HEK293 (cell line): ENCODE data around the gene DYRK2.

Experiments used
- GLI2 ChIP-seq: fragments of 450-650 bp; formaldehyde crosslinking; IDR thresholded peaks from 2 replicates; pipeline ENCODE4; 2017; ENCODE audit warnings: missing biosample characterization, missing genetic modification characterization, low read depth, borderline replicate concordance
- KLF1 ChIP-seq: fragments of 450-650 bp; formaldehyde crosslinking; IDR thresholded peaks from 2 replicates; pipeline ENCODE4 v1.5.1; 2016; ENCODE audit warnings: missing biosample characterization, missing genetic modification characterization
- KLF16 ChIP-seq: fragments of 450-650 bp; formaldehyde crosslinking; IDR thresholded peaks from 2 replicates; pipeline ENCODE4 v1.5.1; 2017; ENCODE audit warnings: missing biosample characterization, missing genetic modification characterization
- ZEB2 ChIP-seq: fragments of 450-650 bp; formaldehyde crosslinking; IDR thresholded peaks from 2 replicates; pipeline ENCODE4 v1.5.1; 2016; ENCODE audit warnings: missing biosample characterization, missing genetic modification characterization
- ZNF112 ChIP-seq: fragments of 450-650 bp; formaldehyde crosslinking; IDR thresholded peaks from 2 replicates; pipeline ENCODE4 v1.5.0; 2017; ENCODE audit warnings: missing biosample characterization, missing genetic modification characterization
- ZNF132 ChIP-seq: fragments of 450-650 bp; formaldehyde crosslinking; IDR thresholded peaks from 2 replicates; pipeline ENCODE4 v1.5.1; 2017; ENCODE audit warnings: missing biosample characterization, missing genetic modification characterization, borderline replicate concordance
- ZNF155 ChIP-seq: fragments of 450-650 bp; formaldehyde crosslinking; IDR thresholded peaks from 2 replicates; pipeline ENCODE4 v1.5.1; 2016; ENCODE audit warnings: missing biosample characterization, missing genetic modification characterization
- ZNF157 ChIP-seq: fragments of 450-650 bp; formaldehyde crosslinking; IDR thresholded peaks from 2 replicates; pipeline ENCODE4 v1.5.1; 2016; ENCODE audit warnings: missing biosample characterization, missing genetic modification characterization
- ZNF292 ChIP-seq: fragments of 450-650 bp; formaldehyde crosslinking; IDR thresholded peaks from 2 replicates; pipeline ENCODE4 v1.5.1; 2016; ENCODE audit warnings: low read depth, missing biosample characterization, missing genetic modification characterization, borderline replicate concordance
- ZNF311 ChIP-seq: fragments of 450-650 bp; formaldehyde crosslinking; IDR thresholded peaks from 2 replicates; pipeline ENCODE4 v1.5.1; 2017; ENCODE audit warnings: missing biosample characterization, missing genetic modification characterization, borderline replicate concordance
- ZNF341 ChIP-seq: fragments of 450-650 bp; formaldehyde crosslinking; IDR thresholded peaks from 2 replicates; pipeline ENCODE4; 2016; ENCODE audit warnings: low read depth, missing biosample characterization, missing genetic modification characterization
- ZNF530 ChIP-seq: fragments of 450-650 bp; formaldehyde crosslinking; IDR thresholded peaks from 2 replicates; pipeline ENCODE4 v1.5.1; 2016; ENCODE audit warnings: low read depth, missing biosample characterization, missing genetic modification characterization
- ZNF558 ChIP-seq: fragments of 450-650 bp; formaldehyde crosslinking; IDR thresholded peaks from 2 replicates; pipeline ENCODE4 v1.5.1; 2016; ENCODE audit warnings: missing biosample characterization, missing genetic modification characterization
- ZNF561 ChIP-seq: fragments of 450-650 bp; IDR thresholded peaks from 2 replicates; pipeline ENCODE4 v1.5.1; 2018; ENCODE audit warnings: missing biosample characterization, missing genetic modification characterization, borderline replicate concordance
- ZNF585B ChIP-seq: fragments of 450-650 bp; formaldehyde crosslinking; IDR thresholded peaks from 2 replicates; pipeline ENCODE4 v1.5.1; 2016; ENCODE audit warnings: missing biosample characterization, missing genetic modification characterization
- ZNF677 ChIP-seq: fragments of 450-650 bp; IDR thresholded peaks from 2 replicates; pipeline ENCODE4 v1.5.0; 2018; ENCODE audit warnings: missing biosample characterization, mild to moderate bottlenecking, missing genetic modification characterization, moderate library complexity
- ZNF792 ChIP-seq: fragments of 450-650 bp; formaldehyde crosslinking; IDR thresholded peaks from 2 replicates; pipeline ENCODE4 v1.5.1; 2016; ENCODE audit warnings: missing biosample characterization, missing genetic modification characterization
- TF ChIP-seq, protein P1 (sequence below): fragments of 450-650 bp; formaldehyde crosslinking; IDR thresholded peaks from 2 replicates; pipeline ENCODE4 v1.5.1; 2017; ENCODE audit warnings: missing biosample characterization, missing genetic modification characterization
- TF ChIP-seq, protein P2 (sequence below): fragments of 450-650 bp; formaldehyde crosslinking; IDR thresholded peaks from 2 replicates; pipeline ENCODE4 v1.5.1; 2016; ENCODE audit warnings: missing biosample characterization, missing genetic modification characterization
- TF ChIP-seq, protein P3 (sequence below): IDR thresholded peaks from 2 replicates; pipeline ENCODE4 v1.6.1; 2011; ENCODE audit warnings: mild to moderate bottlenecking, low read depth, low read length, borderline replicate concordance
- TF ChIP-seq, protein P4 (sequence below): fragments of 450-650 bp; formaldehyde crosslinking; IDR thresholded peaks from 2 replicates; pipeline ENCODE4 v1.5.1; 2016; ENCODE audit warnings: missing biosample characterization, missing genetic modification characterization
- TF ChIP-seq, protein P5 (sequence below): fragments of 450-650 bp; formaldehyde crosslinking; IDR thresholded peaks from 2 replicates; pipeline ENCODE4 v1.5.1; 2017; ENCODE audit warnings: missing biosample characterization, missing genetic modification characterization

Gene DYRK2

DNA sequence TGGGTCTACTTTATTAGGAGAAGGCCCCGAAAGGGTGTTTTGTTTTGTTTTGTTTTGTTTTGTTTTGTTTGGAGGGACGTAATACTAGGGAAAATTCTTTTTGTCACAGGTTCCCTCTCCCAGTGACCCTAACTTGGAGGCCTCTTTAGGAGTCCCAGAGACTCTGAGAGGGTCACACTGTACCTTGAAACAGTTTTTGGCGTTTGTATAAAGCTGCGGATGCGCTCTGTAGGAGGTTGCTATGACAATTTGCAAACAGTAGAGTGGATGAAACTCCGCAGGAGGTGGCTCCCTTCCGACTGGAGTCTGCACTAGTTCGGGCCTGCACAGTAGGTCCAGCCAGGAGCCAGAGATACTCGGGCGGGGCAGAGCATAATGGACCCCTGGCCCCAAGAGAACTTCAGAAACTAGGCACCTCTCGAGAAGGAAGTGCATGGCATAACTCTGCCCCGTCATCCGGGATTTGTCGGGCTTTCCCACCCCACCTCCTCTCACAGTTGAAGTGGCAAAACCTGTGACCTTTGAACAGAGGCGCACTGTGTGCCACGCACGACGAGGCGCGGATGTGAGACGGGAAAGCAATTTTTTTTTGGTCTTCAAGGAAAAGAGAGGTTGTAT, 1.3 kb upstream of the DYRK2 start (continued):
- TF ChIP-seq ZNF558 (tag by site-specific recombination) (no peak), ZNF155 (tag by site-specific recombination) (no peak), ZNF677 (no peak), ZNF341 (tag by site-specific recombination) (no peak), ZNF585B (tag by site-specific recombination) (no peak), ZNF530 (no peak), ZNF561 (tag by site-specific recombination) (no peak), ZEB2 (no peak), ZNF112 (tag by site-specific recombination) (no peak), ZNF132 (tag by site-specific recombination) (no peak), ZNF792 (no peak), ZNF292 (tag by site-specific recombination) (no peak), ZNF311 (tag by site-specific recombination) (no peak), KLF16 (tag by site-specific recombination) (no peak), KLF1 (tag by site-specific recombination) (no peak), GLI2 (no peak), ZNF157 (tag by site-specific recombination) (no peak)
- TF ChIP-seq, protein P1, sequence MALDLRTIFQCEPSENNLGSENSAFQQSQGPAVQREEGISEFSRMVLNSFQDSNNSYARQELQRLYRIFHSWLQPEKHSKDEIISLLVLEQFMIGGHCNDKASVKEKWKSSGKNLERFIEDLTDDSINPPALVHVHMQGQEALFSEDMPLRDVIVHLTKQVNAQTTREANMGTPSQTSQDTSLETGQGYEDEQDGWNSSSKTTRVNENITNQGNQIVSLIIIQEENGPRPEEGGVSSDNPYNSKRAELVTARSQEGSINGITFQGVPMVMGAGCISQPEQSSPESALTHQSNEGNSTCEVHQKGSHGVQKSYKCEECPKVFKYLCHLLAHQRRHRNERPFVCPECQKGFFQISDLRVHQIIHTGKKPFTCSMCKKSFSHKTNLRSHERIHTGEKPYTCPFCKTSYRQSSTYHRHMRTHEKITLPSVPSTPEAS (tag by site-specific recombination), result no peak
- TF ChIP-seq, protein P2, sequence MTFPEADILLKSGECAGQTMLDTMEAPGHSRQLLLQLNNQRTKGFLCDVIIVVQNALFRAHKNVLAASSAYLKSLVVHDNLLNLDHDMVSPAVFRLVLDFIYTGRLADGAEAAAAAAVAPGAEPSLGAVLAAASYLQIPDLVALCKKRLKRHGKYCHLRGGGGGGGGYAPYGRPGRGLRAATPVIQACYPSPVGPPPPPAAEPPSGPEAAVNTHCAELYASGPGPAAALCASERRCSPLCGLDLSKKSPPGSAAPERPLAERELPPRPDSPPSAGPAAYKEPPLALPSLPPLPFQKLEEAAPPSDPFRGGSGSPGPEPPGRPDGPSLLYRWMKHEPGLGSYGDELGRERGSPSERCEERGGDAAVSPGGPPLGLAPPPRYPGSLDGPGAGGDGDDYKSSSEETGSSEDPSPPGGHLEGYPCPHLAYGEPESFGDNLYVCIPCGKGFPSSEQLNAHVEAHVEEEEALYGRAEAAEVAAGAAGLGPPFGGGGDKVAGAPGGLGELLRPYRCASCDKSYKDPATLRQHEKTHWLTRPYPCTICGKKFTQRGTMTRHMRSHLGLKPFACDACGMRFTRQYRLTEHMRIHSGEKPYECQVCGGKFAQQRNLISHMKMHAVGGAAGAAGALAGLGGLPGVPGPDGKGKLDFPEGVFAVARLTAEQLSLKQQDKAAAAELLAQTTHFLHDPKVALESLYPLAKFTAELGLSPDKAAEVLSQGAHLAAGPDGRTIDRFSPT (tag by site-specific recombination), result no peak
- TF ChIP-seq, protein P3, sequence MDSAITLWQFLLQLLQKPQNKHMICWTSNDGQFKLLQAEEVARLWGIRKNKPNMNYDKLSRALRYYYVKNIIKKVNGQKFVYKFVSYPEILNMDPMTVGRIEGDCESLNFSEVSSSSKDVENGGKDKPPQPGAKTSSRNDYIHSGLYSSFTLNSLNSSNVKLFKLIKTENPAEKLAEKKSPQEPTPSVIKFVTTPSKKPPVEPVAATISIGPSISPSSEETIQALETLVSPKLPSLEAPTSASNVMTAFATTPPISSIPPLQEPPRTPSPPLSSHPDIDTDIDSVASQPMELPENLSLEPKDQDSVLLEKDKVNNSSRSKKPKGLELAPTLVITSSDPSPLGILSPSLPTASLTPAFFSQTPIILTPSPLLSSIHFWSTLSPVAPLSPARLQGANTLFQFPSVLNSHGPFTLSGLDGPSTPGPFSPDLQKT, result no peak
- TF ChIP-seq, protein P4, sequence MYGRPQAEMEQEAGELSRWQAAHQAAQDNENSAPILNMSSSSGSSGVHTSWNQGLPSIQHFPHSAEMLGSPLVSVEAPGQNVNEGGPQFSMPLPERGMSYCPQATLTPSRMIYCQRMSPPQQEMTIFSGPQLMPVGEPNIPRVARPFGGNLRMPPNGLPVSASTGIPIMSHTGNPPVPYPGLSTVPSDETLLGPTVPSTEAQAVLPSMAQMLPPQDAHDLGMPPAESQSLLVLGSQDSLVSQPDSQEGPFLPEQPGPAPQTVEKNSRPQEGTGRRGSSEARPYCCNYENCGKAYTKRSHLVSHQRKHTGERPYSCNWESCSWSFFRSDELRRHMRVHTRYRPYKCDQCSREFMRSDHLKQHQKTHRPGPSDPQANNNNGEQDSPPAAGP, result 0 out of 2 replicates have a peak, but pooled peaks have one; percentile 25
- TF ChIP-seq, protein P5, sequence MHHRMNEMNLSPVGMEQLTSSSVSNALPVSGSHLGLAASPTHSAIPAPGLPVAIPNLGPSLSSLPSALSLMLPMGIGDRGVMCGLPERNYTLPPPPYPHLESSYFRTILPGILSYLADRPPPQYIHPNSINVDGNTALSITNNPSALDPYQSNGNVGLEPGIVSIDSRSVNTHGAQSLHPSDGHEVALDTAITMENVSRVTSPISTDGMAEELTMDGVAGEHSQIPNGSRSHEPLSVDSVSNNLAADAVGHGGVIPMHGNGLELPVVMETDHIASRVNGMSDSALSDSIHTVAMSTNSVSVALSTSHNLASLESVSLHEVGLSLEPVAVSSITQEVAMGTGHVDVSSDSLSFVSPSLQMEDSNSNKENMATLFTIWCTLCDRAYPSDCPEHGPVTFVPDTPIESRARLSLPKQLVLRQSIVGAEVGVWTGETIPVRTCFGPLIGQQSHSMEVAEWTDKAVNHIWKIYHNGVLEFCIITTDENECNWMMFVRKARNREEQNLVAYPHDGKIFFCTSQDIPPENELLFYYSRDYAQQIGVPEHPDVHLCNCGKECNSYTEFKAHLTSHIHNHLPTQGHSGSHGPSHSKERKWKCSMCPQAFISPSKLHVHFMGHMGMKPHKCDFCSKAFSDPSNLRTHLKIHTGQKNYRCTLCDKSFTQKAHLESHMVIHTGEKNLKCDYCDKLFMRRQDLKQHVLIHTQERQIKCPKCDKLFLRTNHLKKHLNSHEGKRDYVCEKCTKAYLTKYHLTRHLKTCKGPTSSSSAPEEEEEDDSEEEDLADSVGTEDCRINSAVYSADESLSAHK, result peak; percentile 88
- TF ChIP-seq, all 188 proteins: peak for 7
